ENCODE results near the gene LRP8.

Gene LRP8

DNA sequence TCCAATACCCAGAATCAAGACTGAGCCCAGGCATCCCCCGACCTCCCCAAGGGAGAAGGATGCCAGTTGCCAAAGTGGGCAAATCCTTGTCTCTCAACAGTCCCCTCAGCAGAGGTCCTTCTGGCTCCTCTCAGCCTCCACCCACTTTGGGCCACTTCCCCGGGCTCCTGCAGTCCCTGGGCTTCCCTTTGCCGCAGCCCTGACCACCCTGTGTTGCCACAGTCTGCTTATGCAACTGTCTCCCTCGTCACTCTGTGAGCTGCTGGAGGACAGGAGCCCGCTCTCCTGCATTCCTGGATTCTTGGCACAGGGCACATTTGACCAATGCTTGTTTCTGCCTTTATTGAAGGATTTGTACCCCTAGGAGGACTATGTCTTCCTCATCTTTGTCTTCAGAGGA is 2.9 kb upstream of the LRP8 start:
- Histone ChIP-seq H3K4me1 (ENCODE audit: control insufficient read depth in 2 of 2, insufficient read depth in 2 of 2, low read length in 2 of 2) (peaks cover 6 to 9% of the 10 kb centered on the region in 2 donors), H3K36me3 (ENCODE audit: control insufficient read depth in 2 of 2, insufficient read depth in 2 of 2, low read length in 2 of 2) (no peaks in the 10 kb centered on the region), H3K9ac (ENCODE audit: low read depth in 1 of 2, low read length in 2 of 2) (no peak overlapping the region), H3K4me3 (ENCODE audit: low read length in 2 of 2) (no peak overlapping the region), H3K27me3 (ENCODE audit: control insufficient read depth in 2 of 2, insufficient read depth in 2 of 2, low read length in 2 of 2) (no peaks in the 10 kb centered on the region), H3K27ac (ENCODE audit: low read depth in 2 of 2, low read length in 2 of 2) (no peak overlapping the region), H3K9me3 (ENCODE audit: control insufficient read depth in 2 of 2, low read length in 2 of 2) (no peaks in the 10 kb centered on the region)

DNA sequence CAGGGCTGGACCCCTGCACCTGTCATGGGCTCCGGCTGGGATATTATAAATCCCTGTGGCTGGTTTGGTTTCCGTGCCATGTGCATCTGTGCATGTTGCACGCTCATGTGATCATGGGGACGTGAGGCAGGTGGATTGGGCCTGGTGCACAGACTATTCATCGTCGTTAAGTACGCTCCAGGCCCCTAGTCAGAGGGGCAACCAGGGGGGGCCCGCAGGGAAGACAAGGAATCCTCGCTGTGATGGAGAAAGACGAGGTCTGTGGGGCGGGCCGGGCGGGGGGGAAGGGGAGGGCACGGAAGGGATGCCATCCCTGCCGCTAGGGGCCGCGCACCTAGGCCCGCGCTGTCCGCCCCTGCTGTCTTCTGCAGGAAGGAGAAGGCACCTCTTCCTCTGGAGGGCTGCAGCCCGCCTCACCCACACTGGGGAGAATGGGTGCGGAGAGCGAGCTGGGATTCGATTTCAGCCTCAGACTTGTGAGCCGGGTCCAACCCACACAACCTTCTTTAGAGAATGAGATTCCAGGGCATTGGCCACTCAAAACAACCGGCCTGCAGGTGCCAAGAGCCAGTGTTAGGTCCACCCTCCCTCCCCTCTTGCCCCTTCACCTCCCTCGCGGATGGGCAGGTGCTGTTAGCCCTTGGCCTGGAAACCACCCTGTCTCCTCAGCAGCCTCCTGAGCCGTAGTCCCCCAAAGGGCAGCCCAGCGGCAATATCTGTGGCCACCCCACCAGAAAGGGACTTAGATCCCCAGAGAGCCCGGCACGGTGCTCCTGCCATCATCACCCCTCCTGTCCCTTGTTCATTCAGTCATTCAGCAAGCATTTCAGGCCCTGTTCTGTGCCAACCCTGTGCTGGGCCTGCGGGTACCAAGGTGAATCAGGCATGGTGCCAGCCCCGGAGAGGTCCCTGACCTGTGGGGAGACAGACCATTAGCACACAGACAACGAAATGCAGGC is 950 bp upstream of the LRP8 start:
- H3K9ac ChIP-seq (ENCODE audit: low read depth in 1 of 2, low read length in 2 of 2), result no peak overlapping the region

GRCh38 chr1:53327182-53327913 is 522 bp downstream of the LRP8 start:
- Histone ChIP-seq H3K36me3 (ENCODE audit: control insufficient read depth in 2 of 2, insufficient read depth in 2 of 2, low read length in 2 of 2) (no peaks in the 10 kb centered on the region), H3K9me3 (ENCODE audit: control insufficient read depth in 2 of 2, low read length in 2 of 2) (no peaks in the 10 kb centered on the region), H3K4me1 (ENCODE audit: control insufficient read depth in 2 of 2, insufficient read depth in 2 of 2, low read length in 2 of 2) (peaks cover 12 to 14% of the 10 kb centered on the region in 2 donors), H3K4me3 (ENCODE audit: low read length in 2 of 2) (peak overlapping the region; percentile 75 to 78), H3K27ac (ENCODE audit: low read depth in 2 of 2, low read length in 2 of 2) (peak overlapping the region in 1 of 2 donors; percentile 16), H3K27me3 (ENCODE audit: control insufficient read depth in 2 of 2, insufficient read depth in 2 of 2, low read length in 2 of 2) (no peaks in the 10 kb centered on the region), H3K9ac (ENCODE audit: low read depth in 1 of 2, low read length in 2 of 2) (peak overlapping the region; percentile 39 to 52)

More for the DNA sequence above, 950 bp upstream of the LRP8 start:
- no peak overlapping the region for H3K27ac ChIP-seq (ENCODE audit: low read depth in 2 of 2, low read length in 2 of 2)
- peak overlapping the region in 1 of 2 donors; percentile 57 for H3K4me3 ChIP-seq (ENCODE audit: low read length in 2 of 2)
- H3K9me3 ChIP-seq (ENCODE audit: control insufficient read depth in 2 of 2, low read length in 2 of 2), result no peaks in the 10 kb centered on the region
- H3K27me3 ChIP-seq (ENCODE audit: control insufficient read depth in 2 of 2, insufficient read depth in 2 of 2, low read length in 2 of 2), result no peaks in the 10 kb centered on the region
- H3K4me1 ChIP-seq (ENCODE audit: control insufficient read depth in 2 of 2, insufficient read depth in 2 of 2, low read length in 2 of 2), result peaks cover 12 to 14% of the 10 kb centered on the region in 2 donors
- H3K36me3 ChIP-seq (ENCODE audit: control insufficient read depth in 2 of 2, insufficient read depth in 2 of 2, low read length in 2 of 2), result no peaks in the 10 kb centered on the region

GRCh38 chr1:53326598-53327181 is 1.2 kb downstream of the LRP8 start:
- Histone ChIP-seq H3K27ac (ENCODE audit: low read depth in 2 of 2, low read length in 2 of 2) (peak overlapping the region in 1 of 2 donors; percentile 16), H3K9me3 (ENCODE audit: control insufficient read depth in 2 of 2, low read length in 2 of 2) (no peaks in the 10 kb centered on the region), H3K36me3 (ENCODE audit: control insufficient read depth in 2 of 2, insufficient read depth in 2 of 2, low read length in 2 of 2) (no peaks in the 10 kb centered on the region), H3K4me1 (ENCODE audit: control insufficient read depth in 2 of 2, insufficient read depth in 2 of 2, low read length in 2 of 2) (peaks cover 12 to 14% of the 10 kb centered on the region in 2 donors), H3K4me3 (ENCODE audit: low read length in 2 of 2) (peak overlapping the region; percentile 75 to 78), H3K27me3 (ENCODE audit: control insufficient read depth in 2 of 2, insufficient read depth in 2 of 2, low read length in 2 of 2) (no peaks in the 10 kb centered on the region), H3K9ac (ENCODE audit: low read depth in 1 of 2, low read length in 2 of 2) (peak overlapping the region; percentile 39 to 52)

GRCh38 chr1:53326088-53326597 is 1.7 kb downstream of the LRP8 start:
- Histone ChIP-seq H3K4me1 (ENCODE audit: control insufficient read depth in 2 of 2, insufficient read depth in 2 of 2, low read length in 2 of 2) (peaks cover 12 to 14% of the 10 kb centered on the region in 2 donors), H3K27ac (ENCODE audit: low read depth in 2 of 2, low read length in 2 of 2) (peak overlapping the region in 1 of 2 donors; percentile 63), H3K9me3 (ENCODE audit: control insufficient read depth in 2 of 2, low read length in 2 of 2) (no peaks in the 10 kb centered on the region), H3K36me3 (ENCODE audit: control insufficient read depth in 2 of 2, insufficient read depth in 2 of 2, low read length in 2 of 2) (no peaks in the 10 kb centered on the region), H3K9ac (ENCODE audit: low read depth in 1 of 2, low read length in 2 of 2) (peak overlapping the region; percentile 50 to 57), H3K4me3 (ENCODE audit: low read length in 2 of 2) (peak overlapping the region; percentile 75 to 78), H3K27me3 (ENCODE audit: control insufficient read depth in 2 of 2, insufficient read depth in 2 of 2, low read length in 2 of 2) (no peaks in the 10 kb centered on the region)

- H3K4me3 ChIP-seq (ENCODE audit: low read length in 2 of 2), result peak overlapping the region; percentile 75 to 78
- no peaks in the 10 kb centered on the region for H3K36me3 ChIP-seq (ENCODE audit: control insufficient read depth in 2 of 2, insufficient read depth in 2 of 2, low read length in 2 of 2)
- H3K9ac ChIP-seq (ENCODE audit: low read depth in 1 of 2, low read length in 2 of 2), result peak overlapping the region; percentile 50 to 57
- peak overlapping the region in 1 of 2 donors; percentile 63 for H3K27ac ChIP-seq (ENCODE audit: low read depth in 2 of 2, low read length in 2 of 2)
- H3K9me3 ChIP-seq (ENCODE audit: control insufficient read depth in 2 of 2, low read length in 2 of 2), result no peaks in the 10 kb centered on the region
- H3K4me1 ChIP-seq (ENCODE audit: control insufficient read depth in 2 of 2, insufficient read depth in 2 of 2, low read length in 2 of 2), result peaks cover 12 to 14% of the 10 kb centered on the region in 2 donors
- H3K27me3 ChIP-seq (ENCODE audit: control insufficient read depth in 2 of 2, insufficient read depth in 2 of 2, low read length in 2 of 2), result no peaks in the 10 kb centered on the region
These were observed 2.4 kb downstream of the LRP8 start for GRCh38 chr1:53325326-53326087.

GRCh38 chr1:53324728-53325297 is 3.1 kb downstream of the LRP8 start:
- Histone ChIP-seq H3K36me3 (ENCODE audit: control insufficient read depth in 2 of 2, insufficient read depth in 2 of 2, low read length in 2 of 2) (no peaks in the 10 kb centered on the region), H3K9ac (ENCODE audit: low read depth in 1 of 2, low read length in 2 of 2) (no peak overlapping the region), H3K27me3 (ENCODE audit: control insufficient read depth in 2 of 2, insufficient read depth in 2 of 2, low read length in 2 of 2) (no peaks in the 10 kb centered on the region), H3K4me1 (ENCODE audit: control insufficient read depth in 2 of 2, insufficient read depth in 2 of 2, low read length in 2 of 2) (peaks cover 12 to 14% of the 10 kb centered on the region in 2 donors), H3K9me3 (ENCODE audit: control insufficient read depth in 2 of 2, low read length in 2 of 2) (no peaks in the 10 kb centered on the region), H3K4me3 (ENCODE audit: low read length in 2 of 2) (no peak overlapping the region), H3K27ac (ENCODE audit: low read depth in 2 of 2, low read length in 2 of 2) (no peak overlapping the region)

DNA sequence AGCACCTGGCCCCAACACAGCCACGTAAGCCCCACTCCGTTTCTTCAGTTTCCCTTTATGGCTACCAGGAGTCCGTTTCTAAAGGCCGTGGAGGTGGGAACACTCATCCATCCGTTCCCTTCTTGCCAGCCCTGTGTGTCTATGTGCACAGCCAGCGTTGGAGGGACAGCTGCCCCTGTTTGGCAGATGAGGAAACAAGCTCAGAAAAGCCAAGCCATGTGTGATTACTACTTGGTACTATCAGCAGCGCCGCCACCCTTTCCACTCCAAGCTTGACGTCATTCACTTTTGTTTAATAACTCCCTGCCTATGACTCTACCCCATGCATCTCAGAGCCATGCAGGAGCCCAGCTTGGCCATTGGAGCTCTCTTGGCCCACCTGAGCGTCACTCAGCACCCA is 3.5 kb downstream of the LRP8 start:
- H3K36me3 ChIP-seq (ENCODE audit: control insufficient read depth in 2 of 2, insufficient read depth in 2 of 2, low read length in 2 of 2), result no peaks in the 10 kb centered on the region
- H3K27ac ChIP-seq (ENCODE audit: low read depth in 2 of 2, low read length in 2 of 2), result no peak overlapping the region
- no peaks in the 10 kb centered on the region for H3K27me3 ChIP-seq (ENCODE audit: control insufficient read depth in 2 of 2, insufficient read depth in 2 of 2, low read length in 2 of 2)
- H3K4me1 ChIP-seq (ENCODE audit: control insufficient read depth in 2 of 2, insufficient read depth in 2 of 2, low read length in 2 of 2), result peaks cover 12 to 14% of the 10 kb centered on the region in 2 donors
- no peaks in the 10 kb centered on the region for H3K9me3 ChIP-seq (ENCODE audit: control insufficient read depth in 2 of 2, low read length in 2 of 2)
- H3K9ac ChIP-seq (ENCODE audit: low read depth in 1 of 2, low read length in 2 of 2), result no peak overlapping the region
- H3K4me3 ChIP-seq (ENCODE audit: low read length in 2 of 2), result no peak overlapping the region

DNA sequence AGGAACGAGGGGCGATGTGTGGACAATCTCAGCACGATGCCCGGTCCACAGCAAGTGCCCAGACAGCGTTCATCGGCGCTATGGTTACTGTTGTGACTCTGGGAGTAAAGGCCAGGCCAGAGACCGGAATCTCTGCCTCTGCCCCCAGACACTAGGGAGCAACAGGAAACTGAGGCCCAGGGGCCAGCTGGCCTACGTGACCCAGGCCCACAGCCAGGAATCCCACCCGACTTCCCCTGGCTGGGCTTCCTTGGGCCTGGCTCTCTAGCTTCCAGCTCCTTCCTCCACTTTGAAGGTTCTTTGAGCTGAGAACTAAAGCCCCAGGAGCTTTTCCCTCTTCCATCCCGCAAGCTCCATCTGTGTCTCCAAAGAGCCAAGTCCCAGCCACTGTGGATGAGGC is 4.6 kb downstream of the LRP8 start:
- Histone ChIP-seq H3K4me3 (ENCODE audit: low read length in 2 of 2) (no peak overlapping the region), H3K36me3 (ENCODE audit: control insufficient read depth in 2 of 2, insufficient read depth in 2 of 2, low read length in 2 of 2) (no peaks in the 10 kb centered on the region), H3K27ac (ENCODE audit: low read depth in 2 of 2, low read length in 2 of 2) (no peak overlapping the region), H3K4me1 (ENCODE audit: control insufficient read depth in 2 of 2, insufficient read depth in 2 of 2, low read length in 2 of 2) (peaks cover 12 to 14% of the 10 kb centered on the region in 2 donors), H3K9me3 (ENCODE audit: control insufficient read depth in 2 of 2, low read length in 2 of 2) (no peaks in the 10 kb centered on the region), H3K27me3 (ENCODE audit: control insufficient read depth in 2 of 2, insufficient read depth in 2 of 2, low read length in 2 of 2) (no peaks in the 10 kb centered on the region), H3K9ac (ENCODE audit: low read depth in 1 of 2, low read length in 2 of 2) (no peak overlapping the region)

All from mucosa of rectum (tissue), 2 donors.